DOHH2 (cell line): ENCODE data around the gene MBD5.

Source experiments
- CTCF ChIP-seq: fragments of 200-600 bp; sonication (generic); IDR thresholded peaks from one replicate; pipeline ENCODE4 v1.5.1; 2014; ENCODE audit warnings: antibody characterized with exemption, mild to moderate bottlenecking, low read depth, low read length; ENCODE audit not compliant: poor library complexity, severe bottlenecking
- EZH2phosphoT487 ChIP-seq: fragments of 200-600 bp; sonication (generic); IDR thresholded peaks from 2 replicates; pipeline ENCODE4 v1.6.1; 2017; ENCODE audit warnings: borderline replicate concordance, mild to moderate bottlenecking, antibody characterized with exemption, low read length, moderate library complexity, mixed read lengths

- TF ChIP-seq CTCF, result no peak
- no peak for TF ChIP-seq EZH2phosphoT487
Measured at GRCh38 chr2:148303161-148303560, 282.3 kb downstream of the MBD5 start.
